Spleen (tissue), 7 donors: ENCODE data around the gene ZNF436.

Experiments used
- POLR2A ChIP-seq, 3 donors: fragments of 450-650 bp; IDR thresholded peaks; one replicate each; pipeline ENCODE4 v1.5.1; 2017; ENCODE audit warnings: antibody characterized with exemption in 3 of 3, mild to moderate bottlenecking in 1 of 3
- POLR2AphosphoS5 ChIP-seq, 3 donors: sonication (generic); formaldehyde crosslinking; IDR thresholded peaks; one replicate each; pipeline ENCODE4 v1.5.1; 2017; ENCODE audit warnings: antibody characterized with exemption in 3 of 3
- TF ChIP-seq, protein P1 (sequence below), 11 experiments: fragments of 200-600 bp in 7 of 11; fragments of 450-650 bp in 4 of 11; sonication (generic) in 4 of 11; IDR thresholded peaks in 8 of 11; conservative IDR thresholded peaks in 3 of 11; 1 replicate in 7 of 11; 2 replicates in 4 of 11; pipeline versions ENCODE4 v1.4.0 to v1.8.0; 2016 to 2021; ENCODE audit warnings: antibody characterized with exemption in 11 of 11, inconsistent platforms in 4 of 11, mild to moderate bottlenecking in 1 of 11
- donor health status: DM: no; HTN: no; CAD: no; lungs with moderate emphysema.
- donor health status: DM: no; HTN: no; CAD: no.
- donor health status: DM: no; HTN: no; CAD: no.

DNA sequence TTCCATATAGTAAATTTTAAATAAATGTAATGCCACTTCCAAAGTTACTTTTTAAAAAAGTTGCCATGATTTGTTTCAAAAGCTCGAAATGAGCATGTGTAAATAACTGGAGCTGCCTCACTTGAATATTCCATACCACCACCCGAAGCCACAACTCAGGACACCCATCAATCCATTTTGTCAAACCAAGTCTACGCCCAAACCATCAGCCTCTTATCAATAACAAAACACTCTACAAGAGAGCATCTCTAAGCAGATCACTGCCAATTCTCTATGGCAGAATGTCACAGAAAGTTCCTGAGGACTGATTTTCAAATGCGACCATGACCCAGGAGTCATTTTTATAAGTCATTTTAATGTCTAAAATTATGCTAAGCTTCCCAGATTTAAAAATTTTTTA, 30.0 kb downstream of the ZNF436 start:
- TF ChIP-seq, protein P1, sequence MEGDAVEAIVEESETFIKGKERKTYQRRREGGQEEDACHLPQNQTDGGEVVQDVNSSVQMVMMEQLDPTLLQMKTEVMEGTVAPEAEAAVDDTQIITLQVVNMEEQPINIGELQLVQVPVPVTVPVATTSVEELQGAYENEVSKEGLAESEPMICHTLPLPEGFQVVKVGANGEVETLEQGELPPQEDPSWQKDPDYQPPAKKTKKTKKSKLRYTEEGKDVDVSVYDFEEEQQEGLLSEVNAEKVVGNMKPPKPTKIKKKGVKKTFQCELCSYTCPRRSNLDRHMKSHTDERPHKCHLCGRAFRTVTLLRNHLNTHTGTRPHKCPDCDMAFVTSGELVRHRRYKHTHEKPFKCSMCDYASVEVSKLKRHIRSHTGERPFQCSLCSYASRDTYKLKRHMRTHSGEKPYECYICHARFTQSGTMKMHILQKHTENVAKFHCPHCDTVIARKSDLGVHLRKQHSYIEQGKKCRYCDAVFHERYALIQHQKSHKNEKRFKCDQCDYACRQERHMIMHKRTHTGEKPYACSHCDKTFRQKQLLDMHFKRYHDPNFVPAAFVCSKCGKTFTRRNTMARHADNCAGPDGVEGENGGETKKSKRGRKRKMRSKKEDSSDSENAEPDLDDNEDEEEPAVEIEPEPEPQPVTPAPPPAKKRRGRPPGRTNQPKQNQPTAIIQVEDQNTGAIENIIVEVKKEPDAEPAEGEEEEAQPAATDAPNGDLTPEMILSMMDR (IDR thresholded peaks at IDR 0.05 in 8 of 11, conservative IDR thresholded peaks at IDR 0.05 in 3 of 11), result no peak
- TF ChIP-seq POLR2A (IDR thresholded peaks at IDR 0.05) (no peak), POLR2AphosphoS5 (IDR thresholded peaks at IDR 0.05) (no peak)
